Measurements from ENCODE around the gene GALNT15. TPM values are rescaled to one million over a fixed set of nuclear protein-coding genes. Genes with fewer than 3 reads are reported as not detected.

GALNT15 gene
- total and polyA plus RNA-seq, 4 donors = under 0.01 to 2.8 (median 1.3) TPM

GRCh38 chr3:16243706-16244490 lies 69.4 kb downstream of the GALNT15 start:
- Histone ChIP-seq H3K4me1 (ENCODE audit: control insufficient read depth in 4 of 4, insufficient read depth in 4 of 4, low read length in 3 of 4) (peaks cover 0 to 9% (median 3%) of the 10 kb centered on the region in 4 donors), H3K27ac (ENCODE audit: low read depth in 1 of 2, low read length in 2 of 2) (no peak overlapping the region), H3K27me3 (ENCODE audit: control insufficient read depth in 4 of 4, insufficient read depth in 4 of 4, low read length in 3 of 4) (no peaks in the 10 kb centered on the region), H3K36me3 (ENCODE audit: control insufficient read depth in 4 of 4, insufficient read depth in 3 of 4, low read depth in 1 of 4, low read length in 3 of 4) (no peaks in the 10 kb centered on the region), H3K9ac (ENCODE audit: low read depth in 1 of 2, low read length in 2 of 2) (no peak overlapping the region), H3K4me3 (ENCODE audit: low read depth in 1 of 3, low read length in 3 of 3) (no peak overlapping the region), H3K9me3 (ENCODE audit: control insufficient read depth in 4 of 4, low read length in 3 of 4) (no peaks in the 10 kb centered on the region)
- TF ChIP-seq FOXA2 (IDR thresholded peaks at IDR 0.05) (no peak), YY1 (IDR thresholded peaks at IDR 0.05) (no peak), HNF4G (IDR thresholded peaks at IDR 0.05) (no peak)
- 76% methylated on average over 9 of the region's 9 CpGs for WGBS
- no peak for DNase-seq (ENCODE audit: low spot score)

DNA sequence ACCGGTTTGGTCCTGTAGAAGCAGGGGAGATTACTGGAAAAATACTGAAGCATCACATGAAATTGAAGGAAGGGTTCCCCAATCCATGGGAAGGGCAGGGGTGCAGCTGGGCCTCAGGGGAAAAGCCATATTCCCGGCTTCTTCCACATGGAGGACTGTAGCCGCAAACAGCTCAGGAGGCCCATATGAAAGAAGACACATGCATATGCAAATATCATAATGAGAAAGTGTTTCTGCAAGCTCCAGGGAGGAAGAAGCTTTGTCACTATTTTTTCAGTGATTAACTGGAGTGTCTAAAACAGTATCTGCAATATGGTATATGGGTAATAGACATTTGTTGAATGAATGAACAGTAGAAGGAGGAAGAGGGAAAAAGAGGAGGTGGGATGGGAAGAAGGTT lies 71.1 kb downstream of the GALNT15 start:
- Histone ChIP-seq H3K4me3 (ENCODE audit: low read depth in 1 of 3, low read length in 3 of 3) (no peak overlapping the region), H3K27ac (ENCODE audit: low read depth in 1 of 2, low read length in 2 of 2) (no peak overlapping the region), H3K36me3 (ENCODE audit: control insufficient read depth in 4 of 4, insufficient read depth in 3 of 4, low read depth in 1 of 4, low read length in 3 of 4) (no peaks in the 10 kb centered on the region), H3K27me3 (ENCODE audit: control insufficient read depth in 4 of 4, insufficient read depth in 4 of 4, low read length in 3 of 4) (no peaks in the 10 kb centered on the region), H3K9ac (ENCODE audit: low read depth in 1 of 2, low read length in 2 of 2) (no peak overlapping the region), H3K4me1 (ENCODE audit: control insufficient read depth in 4 of 4, insufficient read depth in 4 of 4, low read length in 3 of 4) (peaks cover 0 to 6% (median 2%) of the 10 kb centered on the region in 4 donors), H3K9me3 (ENCODE audit: control insufficient read depth in 4 of 4, low read length in 3 of 4) (no peaks in the 10 kb centered on the region)
- 98% methylated on average over 3 of the region's 3 CpGs for WGBS
- no peak for DNase-seq (ENCODE audit: low spot score)
- TF ChIP-seq FOXA2 (IDR thresholded peaks at IDR 0.05) (no peak), NR2F2 (IDR thresholded peaks at IDR 0.05) (no peak), RAD21 (IDR thresholded peaks at IDR 0.05) (no peak), HNF4G (IDR thresholded peaks at IDR 0.05) (no peak), ZBTB33 (IDR thresholded peaks at IDR 0.05) (no peak), FOXA1 (IDR thresholded peaks at IDR 0.05) (no peak), RXRA (IDR thresholded peaks at IDR 0.05) (no peak), TAF1 (conservative IDR thresholded peaks at IDR 0.05) (no peak), JUND (IDR thresholded peaks at IDR 0.05) (no peak), SP1 (IDR thresholded peaks at IDR 0.05) (no peak), ATF3 (IDR thresholded peaks at IDR 0.05) (no peak), YY1 (IDR thresholded peaks at IDR 0.05) (no peak)
- TF ChIP-seq, protein P1, sequence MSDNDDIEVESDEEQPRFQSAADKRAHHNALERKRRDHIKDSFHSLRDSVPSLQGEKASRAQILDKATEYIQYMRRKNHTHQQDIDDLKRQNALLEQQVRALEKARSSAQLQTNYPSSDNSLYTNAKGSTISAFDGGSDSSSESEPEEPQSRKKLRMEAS (IDR thresholded peaks at IDR 0.05) = no peak
- TF ChIP-seq, protein P2, sequence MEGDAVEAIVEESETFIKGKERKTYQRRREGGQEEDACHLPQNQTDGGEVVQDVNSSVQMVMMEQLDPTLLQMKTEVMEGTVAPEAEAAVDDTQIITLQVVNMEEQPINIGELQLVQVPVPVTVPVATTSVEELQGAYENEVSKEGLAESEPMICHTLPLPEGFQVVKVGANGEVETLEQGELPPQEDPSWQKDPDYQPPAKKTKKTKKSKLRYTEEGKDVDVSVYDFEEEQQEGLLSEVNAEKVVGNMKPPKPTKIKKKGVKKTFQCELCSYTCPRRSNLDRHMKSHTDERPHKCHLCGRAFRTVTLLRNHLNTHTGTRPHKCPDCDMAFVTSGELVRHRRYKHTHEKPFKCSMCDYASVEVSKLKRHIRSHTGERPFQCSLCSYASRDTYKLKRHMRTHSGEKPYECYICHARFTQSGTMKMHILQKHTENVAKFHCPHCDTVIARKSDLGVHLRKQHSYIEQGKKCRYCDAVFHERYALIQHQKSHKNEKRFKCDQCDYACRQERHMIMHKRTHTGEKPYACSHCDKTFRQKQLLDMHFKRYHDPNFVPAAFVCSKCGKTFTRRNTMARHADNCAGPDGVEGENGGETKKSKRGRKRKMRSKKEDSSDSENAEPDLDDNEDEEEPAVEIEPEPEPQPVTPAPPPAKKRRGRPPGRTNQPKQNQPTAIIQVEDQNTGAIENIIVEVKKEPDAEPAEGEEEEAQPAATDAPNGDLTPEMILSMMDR (IDR thresholded peaks at IDR 0.05; ENCODE audit: low read depth, low read length, missing input control) = no peak

All from liver (tissue), 9 donors.